ENCODE measurements around the gene SRP9.
"Not testable (repeated sequence)": the region's sequence is repeated elsewhere in the genome, so short reads cannot be mapped to it uniquely, and the experiment has no call there.

The SRP9 gene

GRCh38 chr1:225755671-225756319, 21.8 kb upstream of the SRP9 start:
- no peak for DNase-seq (ENCODE audit: low spot score)

- no peak for DNase-seq (ENCODE audit: low spot score)
Observed at GRCh38 chr1:225757927-225758656, 19.5 kb upstream of the SRP9 start.

DNA sequence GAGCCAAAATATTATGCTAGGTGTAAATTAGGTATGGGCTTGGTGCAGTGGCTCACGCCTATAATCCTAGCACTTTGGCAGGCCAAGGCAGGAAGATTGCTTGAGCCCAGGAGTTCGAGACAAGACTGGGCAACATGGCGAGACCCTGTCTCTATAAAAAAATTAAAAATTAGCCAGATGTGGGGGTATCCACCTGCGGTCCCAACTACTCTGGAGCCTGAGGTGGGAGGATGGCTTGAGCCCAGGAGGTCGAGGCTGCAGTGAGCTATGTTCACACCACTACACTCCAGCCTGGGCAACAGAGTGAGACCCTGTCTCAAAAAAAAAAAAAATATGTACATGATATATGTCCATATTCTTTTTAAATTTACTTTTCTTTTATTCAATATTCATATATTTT, 17.7 kb upstream of the SRP9 start:
- DNase-seq (ENCODE audit: low spot score): not testable (repeated sequence)

GRCh38 chr1:225760531-225760930, 17.1 kb upstream of the SRP9 start:
- no peak for DNase-seq (ENCODE audit: low spot score)

DNA sequence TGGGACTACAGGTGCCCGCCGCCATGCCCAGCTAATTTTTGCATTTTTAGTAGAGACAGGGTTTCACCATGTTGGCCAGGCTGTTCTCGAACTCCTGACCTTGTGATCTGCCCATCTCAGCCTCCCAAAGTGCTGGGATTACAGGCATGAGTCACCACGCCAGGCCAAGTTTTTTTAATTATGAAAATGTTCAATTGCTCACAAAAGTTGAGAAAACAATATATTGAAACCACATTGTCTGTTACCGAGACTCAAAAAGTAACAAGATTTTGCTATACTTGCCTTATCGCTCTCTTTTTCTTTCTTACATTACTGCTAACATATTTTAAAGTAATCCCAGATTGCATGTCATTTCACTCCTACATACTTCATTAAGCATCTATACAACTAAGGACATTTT, 16.2 kb upstream of the SRP9 start:
- not testable (repeated sequence) for DNase-seq (ENCODE audit: low spot score)

GRCh38 chr1:225762002-225762441, 15.6 kb upstream of the SRP9 start:
- no peak for DNase-seq (ENCODE audit: low spot score)

DNA sequence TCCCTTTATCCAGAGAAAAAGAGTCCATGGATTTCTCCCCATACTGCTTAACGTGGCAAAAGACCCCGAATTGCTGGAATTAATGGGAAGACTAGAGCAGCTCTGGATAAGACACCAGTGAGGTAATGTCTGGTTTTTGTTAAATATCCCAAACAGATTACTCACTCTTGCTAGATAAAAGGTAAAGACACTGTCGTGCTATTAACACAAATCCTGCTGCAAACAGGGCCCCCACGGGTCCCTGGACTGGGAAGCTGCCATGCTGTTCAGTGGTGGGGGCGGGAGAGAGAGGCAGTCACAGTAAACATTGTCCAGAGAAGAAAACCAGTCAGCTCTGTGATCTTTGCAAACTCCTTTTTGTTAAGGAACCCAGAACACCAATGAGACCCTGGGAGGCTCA, 15.2 kb upstream of the SRP9 start:
- DNase-seq (ENCODE audit: low spot score): no peak

GRCh38 chr1:225763716-225764548, 13.7 kb upstream of the SRP9 start:
- peak; percentile 56 for DNase-seq (ENCODE audit: low spot score)

DNA sequence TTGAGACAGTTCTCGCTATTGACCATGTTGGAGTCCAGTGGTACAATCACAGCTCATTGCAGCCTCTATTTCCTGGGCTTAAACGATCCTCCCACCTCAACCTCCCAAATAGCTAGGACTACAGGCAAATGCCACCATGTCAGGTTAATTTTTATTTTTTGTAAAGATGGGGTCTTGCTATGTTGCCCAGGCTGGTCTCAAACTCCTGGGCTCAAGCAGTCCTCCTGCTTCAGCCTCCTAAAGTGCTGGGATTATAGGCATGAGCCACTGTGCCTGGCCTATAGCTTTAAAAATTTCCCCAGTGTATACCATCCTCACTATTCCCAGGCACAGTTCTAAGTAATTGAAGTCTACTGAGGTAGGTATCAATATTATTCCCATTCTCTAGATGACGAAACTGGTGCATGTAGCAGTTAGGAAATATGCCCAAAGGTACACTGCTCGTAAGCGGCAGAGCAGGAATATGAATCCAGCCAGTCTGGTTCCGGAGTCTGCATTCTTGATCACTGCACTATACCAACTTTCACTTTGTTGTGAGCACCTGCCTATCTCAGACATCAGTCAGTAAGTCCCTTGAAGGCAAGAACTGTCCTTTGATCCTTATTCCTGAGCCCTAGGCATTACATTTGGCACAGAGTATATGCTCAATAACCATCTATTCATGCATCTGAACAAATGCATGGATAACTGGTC, 11.5 kb upstream of the SRP9 start:
- no peak for DNase-seq (ENCODE audit: low spot score)

GRCh38 chr1:225766967-225767633, 10.5 kb upstream of the SRP9 start:
- peak; percentile 67 for DNase-seq (ENCODE audit: low spot score)

DNA sequence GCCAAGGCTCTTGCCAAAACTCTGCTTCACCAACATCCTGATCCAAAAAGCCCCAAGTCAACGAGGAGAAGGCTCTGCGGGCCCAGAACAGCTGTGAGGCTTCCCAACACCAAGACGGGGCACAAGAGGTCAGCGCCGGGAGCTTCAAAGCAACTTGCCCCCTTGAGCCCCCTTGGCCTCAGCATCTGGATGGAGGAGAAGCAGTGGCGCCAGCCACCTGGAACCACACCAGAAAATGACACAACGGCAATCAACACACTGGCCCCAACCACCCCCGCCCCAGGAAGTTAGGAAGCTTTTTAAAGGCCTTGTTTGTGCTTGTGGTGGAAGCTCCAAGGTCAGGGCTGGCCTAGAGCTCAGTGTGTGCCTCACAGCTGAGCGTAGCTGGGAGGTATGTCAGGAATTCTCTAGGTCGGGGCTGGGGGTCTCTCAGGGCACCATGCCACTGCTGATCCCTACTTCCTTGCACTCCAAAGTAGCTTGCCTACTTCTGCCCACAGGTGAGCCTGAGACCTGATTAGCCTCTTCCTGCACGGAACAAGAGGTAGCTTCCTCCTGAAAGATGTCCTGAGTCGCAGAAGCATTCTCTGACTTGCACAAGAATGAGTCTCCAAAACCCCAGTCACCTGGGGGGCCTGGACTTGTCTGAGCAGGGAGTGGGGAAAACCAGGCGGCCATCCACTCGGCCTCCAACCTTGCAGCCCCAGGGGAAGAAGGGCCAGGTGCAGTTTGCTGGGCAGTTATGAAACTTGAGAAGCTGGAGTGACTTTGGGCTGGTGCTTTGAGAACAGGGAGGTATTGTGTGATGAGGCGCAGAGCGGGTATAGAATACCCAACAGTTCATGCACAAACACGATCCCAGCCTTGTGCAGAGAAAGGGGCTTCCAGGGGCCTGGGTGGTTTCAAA, 9.7 kb upstream of the SRP9 start:
- DNase-seq (ENCODE audit: low spot score): peak; percentile 47

DNA sequence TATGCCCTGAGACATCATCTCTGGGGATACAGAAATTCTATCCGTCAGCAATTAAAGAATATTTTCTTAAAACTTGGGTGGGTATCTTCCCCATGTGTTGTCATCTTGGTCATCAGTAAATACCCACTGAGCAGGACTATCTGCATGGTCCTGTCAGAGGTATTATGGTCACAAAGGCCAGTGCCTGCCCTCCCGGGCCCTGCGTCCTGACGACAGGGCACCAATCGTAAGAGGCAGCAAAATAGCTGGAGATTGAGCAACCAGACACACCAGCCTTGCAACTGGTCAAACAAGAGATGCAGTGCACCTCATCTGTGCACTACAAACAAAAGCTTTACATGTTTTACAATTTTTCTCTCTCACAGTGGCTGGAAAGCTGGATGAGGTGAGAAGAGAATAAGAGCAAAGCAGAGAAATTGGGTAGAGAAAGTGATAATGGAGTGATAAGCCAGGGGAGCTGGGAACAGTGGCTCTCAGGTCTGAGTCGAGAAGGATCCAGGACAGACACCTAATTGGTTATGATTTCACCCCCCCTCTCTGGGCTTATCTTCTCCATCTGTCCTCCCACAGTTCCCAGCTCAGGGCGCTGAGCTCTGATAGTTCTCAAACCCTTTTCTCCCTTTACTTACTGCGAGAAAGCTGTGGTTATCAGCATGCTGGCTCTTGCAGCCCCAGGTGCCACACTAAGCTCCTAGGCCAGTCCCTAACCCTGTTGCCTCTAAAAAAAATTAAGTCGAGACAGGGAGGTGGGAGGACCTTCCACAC, 8.8 kb upstream of the SRP9 start:
- DNase-seq (ENCODE audit: low spot score): no peak

GRCh38 chr1:225769687-225770086, 7.9 kb upstream of the SRP9 start:
- DNase-seq (ENCODE audit: low spot score): no peak

DNA sequence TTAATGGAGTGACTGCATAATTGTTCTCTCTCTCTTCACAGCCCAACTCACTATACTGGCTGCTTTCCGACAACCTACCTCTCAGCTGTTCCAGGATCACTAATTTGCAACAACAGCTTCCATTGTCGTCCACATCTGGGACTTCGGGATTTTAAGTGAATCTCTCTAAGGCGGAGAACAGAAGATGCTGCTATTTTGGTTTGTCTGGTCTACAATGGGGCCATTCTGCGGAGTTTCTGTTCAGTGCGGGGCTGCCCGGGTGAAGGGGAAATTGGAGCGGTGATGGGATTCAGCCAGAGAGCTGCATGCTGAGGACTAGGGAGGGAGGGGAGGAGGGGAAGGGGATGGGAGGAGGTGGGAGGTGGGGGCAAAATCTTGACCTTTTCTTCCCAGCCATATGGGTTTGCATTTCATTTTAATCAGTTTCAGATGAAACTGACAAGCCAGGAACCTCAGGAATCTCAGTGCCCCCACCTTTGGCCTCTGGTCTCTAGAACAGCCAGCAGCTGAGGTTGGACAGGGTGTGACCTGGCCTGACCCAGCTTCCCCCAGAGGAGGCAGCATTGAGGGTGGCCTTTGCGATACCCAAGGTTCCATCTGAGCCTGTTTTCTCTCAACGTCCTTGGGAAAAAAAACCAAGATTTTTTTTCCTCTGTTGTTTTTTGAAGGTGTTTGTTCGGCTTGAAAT, 6.9 kb upstream of the SRP9 start:
- DNase-seq (ENCODE audit: low spot score): no peak

- no peak for DNase-seq (ENCODE audit: low spot score)
Observed at GRCh38 chr1:225771661-225772322, 5.8 kb upstream of the SRP9 start.

- DNase-seq (ENCODE audit: low spot score): peak; percentile 82
Observed at GRCh38 chr1:225772323-225772768, 5.3 kb upstream of the SRP9 start.

DNA sequence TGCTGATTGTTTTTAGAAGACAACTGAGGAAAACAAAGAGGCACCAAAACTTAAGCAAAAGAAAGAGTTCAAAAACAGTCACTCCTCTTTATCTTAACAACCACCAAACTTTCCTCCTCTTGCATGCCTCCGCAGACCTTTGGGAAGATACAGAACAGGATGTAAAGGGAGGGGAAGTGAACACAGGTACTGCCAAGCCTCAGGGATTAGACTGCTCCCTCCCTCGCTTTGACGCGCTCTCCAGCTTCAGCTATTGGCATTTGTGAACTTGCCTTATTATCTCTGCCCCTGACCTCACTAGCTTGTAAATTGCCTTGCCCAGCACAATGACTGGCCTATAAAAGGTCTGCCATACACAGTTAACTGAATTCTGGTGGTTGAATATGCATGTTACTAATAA, 4.8 kb upstream of the SRP9 start:
- no peak for DNase-seq (ENCODE audit: low spot score)

GRCh38 chr1:225774281-225775147, 3.1 kb upstream of the SRP9 start:
- no peak for DNase-seq (ENCODE audit: low spot score)

Data from hepatic stellate cell (primary cell).